GM12878 (cell line): ENCODE measurements around the gene SMYD5. TPM values are rescaled to one million over a fixed set of nuclear protein-coding genes. Genes with fewer than 3 reads are reported as not detected.

ENCODE experiments used
- ATAC-seq: fragments of 200-7000 bp; cut with Tn5 transposase; 3 replicates; pipeline ENCODE4 v1.9.1; 2020; ENCODE audit warnings: mild to moderate bottlenecking, moderate library complexity
- BruUV-seq: library from RNA; stranded (reverse); fragments of 400-500 nt; replicated peaks from 2 replicates; lab custom pipeline; 2021; lab: Mats Ljungman, UMichigan
- CTCF ChIA-PET: fragments of 300-600 bp; sonication (Branson Sonifier 250); formaldehyde crosslinking; extraction: SDS; loops from one replicate; lab custom pipeline; 2021; ENCODE audit warnings: inconsistent platforms; lab: Yijun Ruan, JAX
- POLR2A ChIA-PET: fragments of 350-600 bp; formaldehyde crosslinking; extraction: SDS; loops from one replicate; lab custom pipeline; 2021; ENCODE audit warnings: inconsistent platforms; lab: Charles Lee
- RAD21 ChIA-PET: fragments of 300-600 bp; sonication (Branson Sonifier 250); formaldehyde crosslinking; loops from one replicate; lab custom pipeline; 2023; ENCODE audit warnings: antibody characterized with exemption; ENCODE audit not compliant: unreplicated experiment; lab: Charles Lee
- SMC1A ChIA-PET: fragments of 300-600 bp; sonication (Branson Sonifier 250); formaldehyde crosslinking; loops from one replicate; lab custom pipeline; 2023; ENCODE audit not compliant: unreplicated experiment, uncharacterized antibody; lab: Charles Lee
- DNase-seq: peaks from one replicate; pipeline ENCODE4 v3.0.0-alpha.2; 2011; ENCODE audit warnings: low read depth, low spot score
- FAIRE-seq: peaks from 3 replicates; lab custom pipeline; 2011; peaks lifted over from hg19 to GRCh38; lab: Jason Lieb, UNC
- H2AFZ ChIP-seq: 2 replicates; pipeline ENCODE4 v1.6.0; 2011; ENCODE audit warnings: low read depth, low read length, control low read depth; ENCODE audit not compliant: control insufficient read depth
- H3K27ac ChIP-seq: 2 replicates; pipeline ENCODE4 v1.5.1; 2011; ENCODE audit warnings: control low read depth; ENCODE audit not compliant: control insufficient read depth, insufficient read depth
- H3K27me3 ChIP-seq, 2 experiments: replicated peaks in 1 of 2; 2 replicates each; pipeline versions ENCODE4 v1.6.0 to v1.6.1; 2011; ENCODE audit warnings: low read length in 1 of 2; ENCODE audit not compliant: control insufficient read depth in 2 of 2, insufficient read depth in 2 of 2
- H3K36me3 ChIP-seq, 2 experiments: 2 replicates each; pipeline ENCODE4 v1.5.1; 2011; ENCODE audit warnings: low read length in 1 of 2; ENCODE audit not compliant: control insufficient read depth in 2 of 2, insufficient read depth in 2 of 2
- H3K4me1 ChIP-seq: 2 replicates; pipeline ENCODE4 v1.6.1; 2011; ENCODE audit warnings: mild to moderate bottlenecking, low read length, moderate library complexity, mixed read lengths; ENCODE audit not compliant: control insufficient read depth, insufficient read depth
- H3K4me2 ChIP-seq: 2 replicates; pipeline ENCODE4 v1.6.0; 2011; ENCODE audit warnings: control low read depth; ENCODE audit not compliant: control insufficient read depth, insufficient read depth
- H3K4me3 ChIP-seq: fragments of 200-600 bp; sonication (generic); 2 replicates; pipeline ENCODE4 v1.5.1; 2016
- H3K79me2 ChIP-seq: 2 replicates; pipeline ENCODE4 v1.6.0; 2011; ENCODE audit warnings: low read length; ENCODE audit not compliant: control insufficient read depth, insufficient read depth
- H3K9ac ChIP-seq: 2 replicates; pipeline ENCODE4 v1.8.0; 2011; ENCODE audit warnings: low read length, control low read depth, mixed read lengths; ENCODE audit not compliant: control insufficient read depth, insufficient read depth
- H3K9me3 ChIP-seq: replicated peaks from 3 replicates; pipeline ENCODE4 v1.5.1; 2011; ENCODE audit warnings: mild to moderate bottlenecking, low read length; ENCODE audit not compliant: control insufficient read depth, insufficient read depth
- H4K20me1 ChIP-seq: 2 replicates; pipeline ENCODE4 v1.6.0; 2011; ENCODE audit not compliant: control insufficient read depth, insufficient read depth
- JUND ChIP-seq: IDR thresholded peaks from 2 replicates; pipeline ENCODE4 v1.6.1; 2012; ENCODE audit warnings: low read depth, mild to moderate bottlenecking, low read length, improper control_type of control experiment, moderate library complexity
- KDM1A ChIP-seq: fragments of 200-600 bp; sonication (generic); IDR thresholded peaks from 2 replicates; pipeline ENCODE4 v1.6.1; 2016; ENCODE audit warnings: borderline replicate concordance
- NFYA ChIP-seq: IDR thresholded peaks from 2 replicates; pipeline ENCODE4 v1.6.1; 2011; ENCODE audit warnings: low read depth, mild to moderate bottlenecking, low read length, improper control_type of control experiment, borderline replicate concordance
- PAX5 ChIP-seq: IDR thresholded peaks from 2 replicates; pipeline ENCODE4 v1.6.1; 2011; ENCODE audit warnings: low read depth, low read length, borderline replicate concordance
- TCF12 ChIP-seq: IDR thresholded peaks from 2 replicates; pipeline ENCODE4 v1.6.1; 2011; ENCODE audit warnings: low read depth, mild to moderate bottlenecking, low read length
- WGBS: methylation state at CpG from one replicate; pipeline ENCODE4 v1.1.6; 2016; ENCODE audit warnings: low lambda C conversion rate; ENCODE audit not compliant: insufficient replicate concordance, insufficient coverage; ENCODE audit errors: missing lambda C conversion rate; 5-methylcytosine and 5-hydroxymethylcytosine counted together
- in situ Hi-C: fragments of 300-500 bp; cut with MboI; formaldehyde crosslinking; loops from 9 replicates; pipeline ENCODE4 v1.14.3; 2018; ENCODE audit warnings: mixed read lengths
- intact Hi-C: fragments of 100-400 bp; cut with micrococcal nuclease; formaldehyde crosslinking; loops from one replicate; pipeline ENCODE4 v1.14.2; 2022; ENCODE audit not compliant: unreplicated experiment
- polyA plus RNA-seq, 11 experiments: library from polyadenylated mRNA; depleted of rRNA in 4 of 11; unstranded in 6 of 11; stranded (reverse) in 5 of 11; fragments of >200 nt; fragmentation: Nextera tagmentation in 4 of 11; fragmentation: Illumina TruSeq in 1 of 11; extraction: Ambion mirVana in 4 of 11; extraction: Trizol in 1 of 11; gene quantifications; 1 replicate in 1 of 11; 2 replicates in 10 of 11; pipeline versions ENCODE4 v1.2.1 to v1.2.3, GENCODE V29; 2011 to 2016; ENCODE audit warnings: inconsistent platforms in 2 of 11, missing spikeins in 2 of 11, low read depth in 1 of 11
- total RNA-seq, 4 experiments: library from RNA; depleted of rRNA in 3 of 4; stranded (reverse); fragments of >200 nt in 3 of 4; fragmentation: Illumina TruSeq in 1 of 4; extraction: Trizol in 1 of 4; gene quantifications; 2 replicates each; pipeline versions ENCODE4 v1.2.1 to v1.2.3, GENCODE V29; 2013 to 2021

Gene SMYD5
- total and polyA plus RNA-seq, 10 of the 15 experiments (the other 5 are each of a cell fraction or from before 2014, with no cell fraction given) = 6.1 to 35.3 (median 26.4) TPM

DNA sequence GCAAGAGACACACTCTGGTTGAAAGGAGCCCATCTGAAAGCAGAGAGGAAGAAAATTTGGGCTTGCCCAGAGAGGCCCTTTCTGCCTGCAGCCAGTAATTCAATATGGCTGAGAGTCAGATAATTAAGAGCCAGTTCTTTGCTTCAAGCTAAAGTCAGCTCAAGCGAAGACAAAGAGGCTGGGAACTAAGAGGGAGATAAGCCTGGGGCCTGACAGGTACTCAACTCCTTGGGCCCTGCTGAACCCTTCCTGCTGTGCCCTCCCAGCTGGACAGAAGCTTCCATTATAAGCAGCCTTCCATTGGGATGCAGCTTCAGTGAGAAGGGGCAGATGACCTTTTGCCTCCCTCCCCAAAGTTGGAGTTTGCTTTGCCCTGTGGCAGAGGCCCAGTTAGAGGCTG lies 58.2 kb downstream of the SMYD5 start:
- Histone ChIP-seq H3K4me3 (no peak overlapping the region), H3K9me3 (no peaks in the 10 kb centered on the region), H3K4me2 (no peak overlapping the region), H3K27ac (no peak overlapping the region), H3K9ac (no peak overlapping the region), H3K36me3 (0 out of 4 replicates have a peak, but pooled peaks cover 0 to 7% of the 10 kb centered on the region in 2 experiments), H3K4me1 (no peaks in the 10 kb centered on the region), H3K27me3 (no peaks in the 10 kb centered on the region), H2AFZ (no peak overlapping the region), H4K20me1 (no peaks in the 10 kb centered on the region), H3K79me2 (peaks cover 4% of the 10 kb centered on the region)
- SMC1A ChIA-PET = interaction anchor here (1.9 kb wide), 1 partner anchor 16 kb away, joined by 7 read pairs; no protein-coding TSS in a partner anchor
- RAD21 ChIA-PET = no interaction called here
- no peak for DNase-seq
- no peak for ATAC-seq
- POLR2A ChIA-PET = interaction anchor here (0.8 to 1.5 kb wide), 2 partner anchors 10 to 38 kb away, joined by 3 to 4 read pairs; partner anchors contain the start of gene CCT7
- intact Hi-C loops (no loop called here), in situ Hi-C loops (no loop called here)
- CTCF ChIA-PET = interaction anchor here (0.9 to 1.4 kb wide), 4 partner anchors 9 to 94 kb away, joined by 3 to 12 read pairs (median 4); partner anchors contain the start of gene FBXO41
- FAIRE-seq = no peak
- 38% methylated on average over 1 of the region's 1 CpG for WGBS
- TF ChIP-seq KDM1A (no peak), PAX5 (no peak), JUND (no peak), NFYA (no peak), TCF12 (no peak)
- no TSS peak for BruUV-seq

Other genes with a start within 250 kb of the SMYD5 start
Only the 7 nearest of the 8 such genes appear.
- 7.4 and 10.7 TPM in 2 replicates for gene SFXN5, start 142.5 kb upstream of the SMYD5 start, total RNA-seq (2014; rRNA removed)
- gene SFXN5, start 142.5 kb upstream of the SMYD5 start, total RNA-seq (2014; rRNA removed; fragmentation: Illumina TruSeq; extraction: Trizol) = 6.4 and 7.4 TPM in 2 replicates
- gene SFXN5, start 142.5 kb upstream of the SMYD5 start, total RNA-seq (2021) = 11.5 and 12.2 TPM in 2 replicates
- gene SFXN5, start 142.5 kb upstream of the SMYD5 start, polyA plus RNA-seq (2011; rRNA removed) = 5.8 and 13.4 TPM in 2 replicates
- 11.7 and 15.4 TPM in 2 replicates for gene SFXN5, start 142.5 kb upstream of the SMYD5 start, polyA plus RNA-seq (2014; fragmentation: Illumina TruSeq; extraction: Trizol)
- gene SFXN5, start 142.5 kb upstream of the SMYD5 start, polyA plus RNA-seq (2014; fragmentation: Nextera tagmentation; extraction: Ambion mirVana) = 1 to 10 TPM; 3.3 to 4.0 TPM
- 10.3 and 10.6 TPM in 2 replicates for gene SFXN5, start 142.5 kb upstream of the SMYD5 start, polyA plus RNA-seq (2014; rRNA removed)
- gene SFXN5, start 142.5 kb upstream of the SMYD5 start, polyA plus RNA-seq (2016; fragmentation: Nextera tagmentation; extraction: Ambion mirVana) = 10 to 100 TPM; 15.7 to 15.9 TPM
- gene RAB11FIP5, start 101.3 kb upstream of the SMYD5 start, total RNA-seq (2014; rRNA removed) = not detected in 2 replicates
- gene RAB11FIP5, start 101.3 kb upstream of the SMYD5 start, total RNA-seq (2014; rRNA removed; fragmentation: Illumina TruSeq; extraction: Trizol) = not detected in 2 replicates
- 0.05 and 0.08 TPM in 2 replicates for gene RAB11FIP5, start 101.3 kb upstream of the SMYD5 start, total RNA-seq (2021)
- gene RAB11FIP5, start 101.3 kb upstream of the SMYD5 start, polyA plus RNA-seq (2011; rRNA removed) = 0.01 and 0.20 TPM in 2 replicates
- gene RAB11FIP5, start 101.3 kb upstream of the SMYD5 start, polyA plus RNA-seq (2014; fragmentation: Illumina TruSeq; extraction: Trizol) = not detected in 2 replicates
- under 1 TPM in 1 of 2 experiments, not detected in 1; 0.07 TPM for gene RAB11FIP5, start 101.3 kb upstream of the SMYD5 start, polyA plus RNA-seq (2014; fragmentation: Nextera tagmentation; extraction: Ambion mirVana)
- 0.03 and 0.08 TPM in 2 replicates for gene RAB11FIP5, start 101.3 kb upstream of the SMYD5 start, polyA plus RNA-seq (2014; rRNA removed)
- gene RAB11FIP5, start 101.3 kb upstream of the SMYD5 start, polyA plus RNA-seq (2016; fragmentation: Nextera tagmentation; extraction: Ambion mirVana) = not detected
- gene NOTO, start 11.7 kb upstream of the SMYD5 start, total RNA-seq (2014; rRNA removed) = not detected in 2 replicates
- not detected in 2 replicates for gene NOTO, start 11.7 kb upstream of the SMYD5 start, total RNA-seq (2014; rRNA removed; fragmentation: Illumina TruSeq; extraction: Trizol)
- gene NOTO, start 11.7 kb upstream of the SMYD5 start, total RNA-seq (2021) = not detected in 2 replicates
- not detected in 2 replicates for gene NOTO, start 11.7 kb upstream of the SMYD5 start, polyA plus RNA-seq (2011; rRNA removed)
- not detected in 2 replicates for gene NOTO, start 11.7 kb upstream of the SMYD5 start, polyA plus RNA-seq (2014; fragmentation: Illumina TruSeq; extraction: Trizol)
- gene NOTO, start 11.7 kb upstream of the SMYD5 start, polyA plus RNA-seq (2014; fragmentation: Nextera tagmentation; extraction: Ambion mirVana) = not detected
- not detected in 2 replicates for gene NOTO, start 11.7 kb upstream of the SMYD5 start, polyA plus RNA-seq (2014; rRNA removed)
- gene NOTO, start 11.7 kb upstream of the SMYD5 start, polyA plus RNA-seq (2016; fragmentation: Nextera tagmentation; extraction: Ambion mirVana) = not detected
- 16.9 and 18.6 TPM in 2 replicates for gene PRADC1, start 19.0 kb downstream of the SMYD5 start, total RNA-seq (2014; rRNA removed)
- 11.7 and 12.4 TPM in 2 replicates for gene PRADC1, start 19.0 kb downstream of the SMYD5 start, total RNA-seq (2014; rRNA removed; fragmentation: Illumina TruSeq; extraction: Trizol)
- gene PRADC1, start 19.0 kb downstream of the SMYD5 start, total RNA-seq (2021) = 13.4 and 15.7 TPM in 2 replicates
- 5.1 and 8.9 TPM in 2 replicates for gene PRADC1, start 19.0 kb downstream of the SMYD5 start, polyA plus RNA-seq (2011; rRNA removed)
- 6.2 and 12.6 TPM in 2 replicates for gene PRADC1, start 19.0 kb downstream of the SMYD5 start, polyA plus RNA-seq (2014; fragmentation: Illumina TruSeq; extraction: Trizol)
- gene PRADC1, start 19.0 kb downstream of the SMYD5 start, polyA plus RNA-seq (2014; fragmentation: Nextera tagmentation; extraction: Ambion mirVana) = 1 to 10 TPM; 3.7 to 8.1 TPM
- 14.9 and 16.1 TPM in 2 replicates for gene PRADC1, start 19.0 kb downstream of the SMYD5 start, polyA plus RNA-seq (2014; rRNA removed)
- 10 to 100 TPM; 31.5 to 39.0 TPM for gene PRADC1, start 19.0 kb downstream of the SMYD5 start, polyA plus RNA-seq (2016; fragmentation: Nextera tagmentation; extraction: Ambion mirVana)
- gene CCT7, start 20.1 kb downstream of the SMYD5 start, total RNA-seq (2014; rRNA removed) = 468 and 475 TPM in 2 replicates
- 472 and 478 TPM in 2 replicates for gene CCT7, start 20.1 kb downstream of the SMYD5 start, total RNA-seq (2014; rRNA removed; fragmentation: Illumina TruSeq; extraction: Trizol)
- 474 and 494 TPM in 2 replicates for gene CCT7, start 20.1 kb downstream of the SMYD5 start, total RNA-seq (2021)
- 498 and 571 TPM in 2 replicates for gene CCT7, start 20.1 kb downstream of the SMYD5 start, polyA plus RNA-seq (2011; rRNA removed)
- 574 and 674 TPM in 2 replicates for gene CCT7, start 20.1 kb downstream of the SMYD5 start, polyA plus RNA-seq (2014; fragmentation: Illumina TruSeq; extraction: Trizol)
- 100 to 1,000 TPM; 206 to 377 TPM for gene CCT7, start 20.1 kb downstream of the SMYD5 start, polyA plus RNA-seq (2014; fragmentation: Nextera tagmentation; extraction: Ambion mirVana)
- 530 and 598 TPM in 2 replicates for gene CCT7, start 20.1 kb downstream of the SMYD5 start, polyA plus RNA-seq (2014; rRNA removed)
- 100 to 1,000 TPM; 455 to 510 TPM for gene CCT7, start 20.1 kb downstream of the SMYD5 start, polyA plus RNA-seq (2016; fragmentation: Nextera tagmentation; extraction: Ambion mirVana)
- gene FBXO41, start 70.2 kb downstream of the SMYD5 start, total RNA-seq (2014; rRNA removed) = 11.7 and 14.7 TPM in 2 replicates
- 7.4 and 7.9 TPM in 2 replicates for gene FBXO41, start 70.2 kb downstream of the SMYD5 start, total RNA-seq (2014; rRNA removed; fragmentation: Illumina TruSeq; extraction: Trizol)
- gene FBXO41, start 70.2 kb downstream of the SMYD5 start, total RNA-seq (2021) = 37.0 and 38.9 TPM in 2 replicates
- gene FBXO41, start 70.2 kb downstream of the SMYD5 start, polyA plus RNA-seq (2011; rRNA removed) = 14.5 and 18.9 TPM in 2 replicates
- gene FBXO41, start 70.2 kb downstream of the SMYD5 start, polyA plus RNA-seq (2014; fragmentation: Illumina TruSeq; extraction: Trizol) = 11.7 and 17.4 TPM in 2 replicates
- gene FBXO41, start 70.2 kb downstream of the SMYD5 start, polyA plus RNA-seq (2014; fragmentation: Nextera tagmentation; extraction: Ambion mirVana) = 1 to 10 TPM; 1.9 to 2.0 TPM
- 29.9 and 32.7 TPM in 2 replicates for gene FBXO41, start 70.2 kb downstream of the SMYD5 start, polyA plus RNA-seq (2014; rRNA removed)
- gene FBXO41, start 70.2 kb downstream of the SMYD5 start, polyA plus RNA-seq (2016; fragmentation: Nextera tagmentation; extraction: Ambion mirVana) = 1 to 10 TPM; 2.8 to 4.1 TPM
- gene EGR4, start 79.3 kb downstream of the SMYD5 start, total RNA-seq (2014; rRNA removed) = not detected in 2 replicates
- gene EGR4, start 79.3 kb downstream of the SMYD5 start, total RNA-seq (2014; rRNA removed; fragmentation: Illumina TruSeq; extraction: Trizol) = not detected in 2 replicates
- gene EGR4, start 79.3 kb downstream of the SMYD5 start, total RNA-seq (2021) = 0.16 TPM in 1 of 2 replicates, not detected in the other
- not detected in 2 replicates for gene EGR4, start 79.3 kb downstream of the SMYD5 start, polyA plus RNA-seq (2011; rRNA removed)
- gene EGR4, start 79.3 kb downstream of the SMYD5 start, polyA plus RNA-seq (2014; fragmentation: Illumina TruSeq; extraction: Trizol) = not detected in 2 replicates
- gene EGR4, start 79.3 kb downstream of the SMYD5 start, polyA plus RNA-seq (2014; fragmentation: Nextera tagmentation; extraction: Ambion mirVana) = not detected
- not detected in 2 replicates for gene EGR4, start 79.3 kb downstream of the SMYD5 start, polyA plus RNA-seq (2014; rRNA removed)
- gene EGR4, start 79.3 kb downstream of the SMYD5 start, polyA plus RNA-seq (2016; fragmentation: Nextera tagmentation; extraction: Ambion mirVana) = under 1 TPM in 1 of 2 experiments, not detected in 1; 0.07 TPM